GM23338 (cell line): ENCODE data around the gene MGAT3. TPM values are rescaled to one million over a fixed set of nuclear protein-coding genes. Genes with fewer than 3 reads are reported as not detected.

Experiments
- ATAC-seq: fragments of 200-7000 bp; cut with Tn5 transposase; 3 replicates; pipeline ENCODE4 v1.9.1; 2020
- DNase-seq: peaks from one replicate; pipeline ENCODE4 v3.0.0-alpha.2; 2015; ENCODE audit warnings: low spot score
- H2AFZ ChIP-seq: fragments of 200-600 bp; sonication (generic); 2 replicates; pipeline ENCODE4 v1.8.0; 2016; ENCODE audit warnings: antibody characterized with exemption, mild to moderate bottlenecking, moderate library complexity
- H3F3A ChIP-seq: fragments of 200-600 bp; sonication (generic); replicated peaks from 2 replicates; pipeline ENCODE4 v1.8.0; 2017; ENCODE audit warnings: antibody characterized with exemption, mixed run types, low read depth
- H3K27ac ChIP-seq: fragments of 200-600 bp; sonication (generic); 2 replicates; pipeline ENCODE4 v1.6.1; 2016; ENCODE audit warnings: low read depth
- H3K27me3 ChIP-seq: fragments of 200-600 bp; sonication (generic); 2 replicates; pipeline ENCODE4 v1.8.0; 2016; ENCODE audit warnings: mild to moderate bottlenecking, mixed run types, moderate library complexity; ENCODE audit not compliant: insufficient read depth
- H3K36me3 ChIP-seq: fragments of 200-600 bp; sonication (generic); 2 replicates; pipeline ENCODE4 v1.8.0; 2016; ENCODE audit warnings: mild to moderate bottlenecking; ENCODE audit not compliant: insufficient read depth
- H3K4me1 ChIP-seq: fragments of 200-600 bp; sonication (generic); 2 replicates; pipeline ENCODE4 v1.8.0; 2016; ENCODE audit warnings: mild to moderate bottlenecking, moderate library complexity; ENCODE audit not compliant: insufficient read depth
- H3K4me2 ChIP-seq: fragments of 200-600 bp; sonication (generic); 2 replicates; pipeline ENCODE4 v1.7.1; 2017; ENCODE audit warnings: mixed run types
- H3K4me3 ChIP-seq: fragments of 200-600 bp; sonication (generic); 2 replicates; pipeline ENCODE4 v1.6.1; 2016; ENCODE audit warnings: mixed run types
- H3K79me2 ChIP-seq: fragments of 200-600 bp; sonication (generic); replicated peaks from 2 replicates; pipeline ENCODE4 v1.8.0; 2017; ENCODE audit warnings: mild to moderate bottlenecking; ENCODE audit not compliant: insufficient read depth
- H3K9me2 ChIP-seq: fragments of 200-600 bp; sonication (generic); 2 replicates; pipeline ENCODE4 v1.8.0; 2017; ENCODE audit not compliant: insufficient read depth
- H4K20me1 ChIP-seq: fragments of 200-600 bp; sonication (generic); replicated peaks from 2 replicates; pipeline ENCODE4 v1.8.0; 2017; ENCODE audit warnings: mild to moderate bottlenecking; ENCODE audit not compliant: insufficient read depth
- H3K27ac Mint-ChIP-seq: 2 replicates; pipeline ENCODE4 v1.8.0; 2020; ENCODE audit warnings: inconsistent platforms, mild to moderate bottlenecking, moderate library complexity, mixed read lengths
- H3K27me3 Mint-ChIP-seq: 3 replicates; pipeline ENCODE4 v1.8.0; 2022; ENCODE audit warnings: low read depth, mild to moderate bottlenecking, moderate library complexity, mixed read lengths, inconsistent platforms; ENCODE audit not compliant: insufficient read depth, poor library complexity
- H3K36me3 Mint-ChIP-seq: 3 replicates; pipeline ENCODE4 v1.8.0; 2021; ENCODE audit warnings: low read depth, mild to moderate bottlenecking, inconsistent platforms, moderate library complexity, mixed read lengths
- H3K4me1 Mint-ChIP-seq: 3 replicates; pipeline ENCODE4 v1.8.0; 2020; ENCODE audit warnings: mild to moderate bottlenecking, inconsistent platforms, mixed read lengths
- H3K4me3 Mint-ChIP-seq: 3 replicates; pipeline ENCODE4 v1.8.0; 2021; ENCODE audit warnings: moderate library complexity, mild to moderate bottlenecking, inconsistent platforms, mixed read lengths
- H3K9me3 Mint-ChIP-seq: 3 replicates; pipeline ENCODE4 v1.8.0; 2020; ENCODE audit warnings: moderate library complexity, mild to moderate bottlenecking, inconsistent platforms, mixed read lengths
- EZH2 ChIP-seq: fragments of 200-600 bp; sonication (generic); IDR thresholded peaks from one replicate; pipeline ENCODE4 v1.8.0; 2017; ENCODE audit warnings: antibody characterized with exemption, mild to moderate bottlenecking, low read depth; ENCODE audit not compliant: unreplicated experiment
- JUNB ChIP-seq: IDR thresholded peaks from one replicate; pipeline ENCODE4 v1.6.1; 2016; ENCODE audit warnings: antibody characterized with exemption; ENCODE audit not compliant: unreplicated experiment
- NANOG ChIP-seq: IDR thresholded peaks from 2 replicates; pipeline ENCODE4 v1.6.1; 2016; ENCODE audit warnings: antibody characterized with exemption, borderline replicate concordance
- ZNF114 ChIP-seq: fragments of 250-450 bp; sonication (Bioruptor Pico); IDR thresholded peaks from 2 replicates; pipeline ENCODE4 v1.5.0; 2020; ENCODE audit warnings: mild to moderate bottlenecking, moderate library complexity
- ZNF331 ChIP-seq: fragments of 250-450 bp; sonication (Bioruptor Pico); IDR thresholded peaks from 2 replicates; pipeline ENCODE4 v1.5.0; 2020; ENCODE audit warnings: low read depth, mild to moderate bottlenecking, moderate library complexity
- polyA plus RNA-seq: library from polyadenylated mRNA; unstranded; fragments of >200 nt; fragmentation: Nextera tagmentation; extraction: Ambion mirVana; gene quantifications from 2 replicates; pipeline ENCODE4 v1.2.1, GENCODE V29; 2016
- total RNA-seq: library from RNA; depleted of rRNA; stranded (reverse); fragments of >200 nt; shearing (Covaris generic); gene quantifications from 2 replicates; pipeline ENCODE4 v1.2.3, GENCODE V29; 2014
- TF ChIP-seq, protein P1 (sequence below): IDR thresholded peaks from 2 replicates; pipeline ENCODE4 v1.6.1; 2016; ENCODE audit warnings: antibody characterized with exemption
- TF ChIP-seq, protein P2 (sequence below), 2 experiments: fragments of 200-600 bp in 1 of 2; sonication (generic) in 1 of 2; conservative IDR thresholded peaks; 2 replicates each; pipeline versions ENCODE4 v1.5.1 to v1.6.1; 2016 to 2017; ENCODE audit warnings: antibody characterized with exemption in 2 of 2, low read depth in 2 of 2, mild to moderate bottlenecking in 2 of 2, moderate library complexity in 1 of 2
- TF ChIP-seq, protein P3 (sequence below): fragments of 250-450 bp; sonication (Bioruptor Pico); IDR thresholded peaks from 2 replicates; pipeline ENCODE4 v1.5.0; 2020; ENCODE audit warnings: mild to moderate bottlenecking, moderate library complexity

MGAT3 gene
- total and polyA plus RNA-seq, 2 experiments from 2014 or later, result 1.7 to 10.2 TPM

DNA sequence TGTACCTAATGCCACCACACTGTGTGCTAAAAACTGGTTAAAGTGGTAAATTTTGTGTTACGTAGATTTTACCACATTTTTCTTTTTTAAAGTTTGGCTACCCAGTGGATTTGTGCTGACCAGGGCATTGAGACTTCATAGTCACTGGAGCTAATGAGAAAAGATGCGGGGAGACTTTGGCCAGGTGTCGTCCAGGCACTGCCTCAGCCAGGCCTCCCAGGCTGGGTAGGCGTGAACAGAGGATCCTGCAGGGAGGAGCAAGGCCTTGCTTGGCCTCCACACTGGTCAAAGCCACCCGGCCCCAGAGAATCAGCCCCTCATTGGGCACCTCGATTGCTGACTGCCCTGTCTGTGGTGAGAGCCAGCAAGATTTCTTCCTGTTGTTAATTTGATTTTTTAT is 13.4 kb upstream of the MGAT3 start:
- no peaks in the 10 kb centered on the region for H3K9me2 ChIP-seq
- 0 out of 2 replicates have a peak, but pooled peaks cover 4% of the 10 kb centered on the region for H3F3A ChIP-seq
- no peak overlapping the region for H3K27ac ChIP-seq
- Mint-ChIP-seq H3K36me3 (no peaks in the 10 kb centered on the region), H3K4me3 (no peak overlapping the region), H3K27me3 (peaks cover 11% of the 10 kb centered on the region), H3K4me1 (peaks cover 12% of the 10 kb centered on the region), H3K27ac (no peak overlapping the region), H3K9me3 (no peaks in the 10 kb centered on the region)
- no peaks in the 10 kb centered on the region for H3K36me3 ChIP-seq
- peaks cover 2% of the 10 kb centered on the region for H3K4me1 ChIP-seq
- no peak overlapping the region for H3K4me2 ChIP-seq
- no peak overlapping the region for H3K4me3 ChIP-seq
- no peak overlapping the region for H2AFZ ChIP-seq
- no peaks in the 10 kb centered on the region for H3K79me2 ChIP-seq
- no peaks in the 10 kb centered on the region for H4K20me1 ChIP-seq
- ATAC-seq (peak; percentile 7; the same call in 1 of the 3 replicates), DNase-seq (no peak)
- TF ChIP-seq NANOG, result no peak
- TF ChIP-seq, protein P1, sequence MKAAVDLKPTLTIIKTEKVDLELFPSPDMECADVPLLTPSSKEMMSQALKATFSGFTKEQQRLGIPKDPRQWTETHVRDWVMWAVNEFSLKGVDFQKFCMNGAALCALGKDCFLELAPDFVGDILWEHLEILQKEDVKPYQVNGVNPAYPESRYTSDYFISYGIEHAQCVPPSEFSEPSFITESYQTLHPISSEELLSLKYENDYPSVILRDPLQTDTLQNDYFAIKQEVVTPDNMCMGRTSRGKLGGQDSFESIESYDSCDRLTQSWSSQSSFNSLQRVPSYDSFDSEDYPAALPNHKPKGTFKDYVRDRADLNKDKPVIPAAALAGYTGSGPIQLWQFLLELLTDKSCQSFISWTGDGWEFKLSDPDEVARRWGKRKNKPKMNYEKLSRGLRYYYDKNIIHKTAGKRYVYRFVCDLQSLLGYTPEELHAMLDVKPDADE, result no peak
- TF ChIP-seq JUNB, result no peak
- TF ChIP-seq, protein P2, sequence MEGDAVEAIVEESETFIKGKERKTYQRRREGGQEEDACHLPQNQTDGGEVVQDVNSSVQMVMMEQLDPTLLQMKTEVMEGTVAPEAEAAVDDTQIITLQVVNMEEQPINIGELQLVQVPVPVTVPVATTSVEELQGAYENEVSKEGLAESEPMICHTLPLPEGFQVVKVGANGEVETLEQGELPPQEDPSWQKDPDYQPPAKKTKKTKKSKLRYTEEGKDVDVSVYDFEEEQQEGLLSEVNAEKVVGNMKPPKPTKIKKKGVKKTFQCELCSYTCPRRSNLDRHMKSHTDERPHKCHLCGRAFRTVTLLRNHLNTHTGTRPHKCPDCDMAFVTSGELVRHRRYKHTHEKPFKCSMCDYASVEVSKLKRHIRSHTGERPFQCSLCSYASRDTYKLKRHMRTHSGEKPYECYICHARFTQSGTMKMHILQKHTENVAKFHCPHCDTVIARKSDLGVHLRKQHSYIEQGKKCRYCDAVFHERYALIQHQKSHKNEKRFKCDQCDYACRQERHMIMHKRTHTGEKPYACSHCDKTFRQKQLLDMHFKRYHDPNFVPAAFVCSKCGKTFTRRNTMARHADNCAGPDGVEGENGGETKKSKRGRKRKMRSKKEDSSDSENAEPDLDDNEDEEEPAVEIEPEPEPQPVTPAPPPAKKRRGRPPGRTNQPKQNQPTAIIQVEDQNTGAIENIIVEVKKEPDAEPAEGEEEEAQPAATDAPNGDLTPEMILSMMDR (conservative IDR thresholded peaks at IDR 0.05; ENCODE audit: low read depth in 2 of 2), result no peak
- no peak for TF ChIP-seq ZNF114 (CRISPR knock-in tag)
- no peak for TF ChIP-seq EZH2
- no peak for TF ChIP-seq ZNF331
- TF ChIP-seq, protein P3, sequence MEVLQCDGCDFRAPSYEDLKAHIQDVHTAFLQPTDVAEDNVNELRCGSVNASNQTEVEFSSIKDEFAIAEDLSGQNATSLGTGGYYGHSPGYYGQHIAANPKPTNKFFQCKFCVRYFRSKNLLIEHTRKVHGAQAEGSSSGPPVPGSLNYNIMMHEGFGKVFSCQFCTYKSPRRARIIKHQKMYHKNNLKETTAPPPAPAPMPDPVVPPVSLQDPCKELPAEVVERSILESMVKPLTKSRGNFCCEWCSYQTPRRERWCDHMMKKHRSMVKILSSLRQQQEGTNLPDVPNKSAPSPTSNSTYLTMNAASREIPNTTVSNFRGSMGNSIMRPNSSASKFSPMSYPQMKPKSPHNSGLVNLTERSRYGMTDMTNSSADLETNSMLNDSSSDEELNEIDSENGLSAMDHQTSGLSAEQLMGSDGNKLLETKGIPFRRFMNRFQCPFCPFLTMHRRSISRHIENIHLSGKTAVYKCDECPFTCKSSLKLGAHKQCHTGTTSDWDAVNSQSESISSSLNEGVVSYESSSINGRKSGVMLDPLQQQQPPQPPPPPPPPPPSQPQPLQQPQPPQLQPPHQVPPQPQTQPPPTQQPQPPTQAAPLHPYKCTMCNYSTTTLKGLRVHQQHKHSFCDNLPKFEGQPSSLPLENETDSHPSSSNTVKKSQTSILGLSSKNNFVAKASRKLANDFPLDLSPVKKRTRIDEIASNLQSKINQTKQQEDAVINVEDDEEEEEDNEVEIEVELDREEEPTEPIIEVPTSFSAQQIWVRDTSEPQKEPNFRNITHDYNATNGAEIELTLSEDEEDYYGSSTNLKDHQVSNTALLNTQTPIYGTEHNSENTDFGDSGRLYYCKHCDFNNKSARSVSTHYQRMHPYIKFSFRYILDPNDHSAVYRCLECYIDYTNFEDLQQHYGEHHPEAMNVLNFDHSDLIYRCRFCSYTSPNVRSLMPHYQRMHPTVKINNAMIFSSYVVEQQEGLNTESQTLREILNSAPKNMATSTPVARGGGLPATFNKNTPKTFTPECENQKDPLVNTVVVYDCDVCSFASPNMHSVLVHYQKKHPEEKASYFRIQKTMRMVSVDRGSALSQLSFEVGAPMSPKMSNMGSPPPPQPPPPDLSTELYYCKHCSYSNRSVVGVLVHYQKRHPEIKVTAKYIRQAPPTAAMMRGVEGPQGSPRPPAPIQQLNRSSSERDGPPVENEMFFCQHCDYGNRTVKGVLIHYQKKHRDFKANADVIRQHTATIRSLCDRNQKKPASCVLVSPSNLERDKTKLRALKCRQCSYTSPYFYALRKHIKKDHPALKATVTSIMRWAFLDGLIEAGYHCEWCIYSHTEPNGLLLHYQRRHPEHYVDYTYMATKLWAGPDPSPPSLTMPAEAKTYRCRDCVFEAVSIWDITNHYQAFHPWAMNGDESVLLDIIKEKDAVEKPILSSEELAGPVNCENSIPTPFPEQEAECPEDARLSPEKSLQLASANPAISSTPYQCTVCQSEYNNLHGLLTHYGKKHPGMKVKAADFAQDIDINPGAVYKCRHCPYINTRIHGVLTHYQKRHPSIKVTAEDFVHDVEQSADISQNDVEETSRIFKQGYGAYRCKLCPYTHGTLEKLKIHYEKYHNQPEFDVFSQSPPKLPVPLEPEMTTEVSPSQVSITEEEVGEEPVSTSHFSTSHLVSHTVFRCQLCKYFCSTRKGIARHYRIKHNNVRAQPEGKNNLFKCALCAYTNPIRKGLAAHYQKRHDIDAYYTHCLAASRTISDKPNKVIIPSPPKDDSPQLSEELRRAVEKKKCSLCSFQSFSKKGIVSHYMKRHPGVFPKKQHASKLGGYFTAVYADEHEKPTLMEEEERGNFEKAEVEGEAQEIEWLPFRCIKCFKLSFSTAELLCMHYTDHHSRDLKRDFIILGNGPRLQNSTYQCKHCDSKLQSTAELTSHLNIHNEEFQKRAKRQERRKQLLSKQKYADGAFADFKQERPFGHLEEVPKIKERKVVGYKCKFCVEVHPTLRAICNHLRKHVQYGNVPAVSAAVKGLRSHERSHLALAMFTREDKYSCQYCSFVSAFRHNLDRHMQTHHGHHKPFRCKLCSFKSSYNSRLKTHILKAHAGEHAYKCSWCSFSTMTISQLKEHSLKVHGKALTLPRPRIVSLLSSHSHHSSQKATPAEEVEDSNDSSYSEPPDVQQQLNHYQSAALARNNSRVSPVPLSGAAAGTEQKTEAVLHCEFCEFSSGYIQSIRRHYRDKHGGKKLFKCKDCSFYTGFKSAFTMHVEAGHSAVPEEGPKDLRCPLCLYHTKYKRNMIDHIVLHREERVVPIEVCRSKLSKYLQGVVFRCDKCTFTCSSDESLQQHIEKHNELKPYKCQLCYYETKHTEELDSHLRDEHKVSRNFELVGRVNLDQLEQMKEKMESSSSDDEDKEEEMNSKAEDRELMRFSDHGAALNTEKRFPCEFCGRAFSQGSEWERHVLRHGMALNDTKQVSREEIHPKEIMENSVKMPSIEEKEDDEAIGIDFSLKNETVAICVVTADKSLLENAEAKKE (CRISPR knock-in tag), result no peak
- no peaks in the 10 kb centered on the region for H3K27me3 ChIP-seq
